ENCODE results near the gene ABCB9. TPM values are rescaled to one million over a fixed set of nuclear protein-coding genes. Genes with fewer than 3 reads are reported as not detected.
A peak's percentile ranks its signal among the peaks of the same experiment; 100 is the strongest.
"Not testable (repeated sequence)": the region's sequence is repeated elsewhere in the genome, so short reads cannot be mapped to it uniquely, and the experiment has no call there.

Gene ABCB9
- 10 to 100 TPM in 3 of 6 experiments, 1 to 10 TPM in 3; 9.2 to 11.1 (median 10.0) TPM for total RNA-seq (2021; fragmentation: NEBNext Ultra II Directional; extraction: Animal tissue kit (Norgen Biotek cat#: 25700))
- long read RNA-seq, partial matches to known transcripts, result 1 of 4 reads
- long read RNA-seq, other reads (novel, unspliced or antisense), result 2 of 4 reads

DNA sequence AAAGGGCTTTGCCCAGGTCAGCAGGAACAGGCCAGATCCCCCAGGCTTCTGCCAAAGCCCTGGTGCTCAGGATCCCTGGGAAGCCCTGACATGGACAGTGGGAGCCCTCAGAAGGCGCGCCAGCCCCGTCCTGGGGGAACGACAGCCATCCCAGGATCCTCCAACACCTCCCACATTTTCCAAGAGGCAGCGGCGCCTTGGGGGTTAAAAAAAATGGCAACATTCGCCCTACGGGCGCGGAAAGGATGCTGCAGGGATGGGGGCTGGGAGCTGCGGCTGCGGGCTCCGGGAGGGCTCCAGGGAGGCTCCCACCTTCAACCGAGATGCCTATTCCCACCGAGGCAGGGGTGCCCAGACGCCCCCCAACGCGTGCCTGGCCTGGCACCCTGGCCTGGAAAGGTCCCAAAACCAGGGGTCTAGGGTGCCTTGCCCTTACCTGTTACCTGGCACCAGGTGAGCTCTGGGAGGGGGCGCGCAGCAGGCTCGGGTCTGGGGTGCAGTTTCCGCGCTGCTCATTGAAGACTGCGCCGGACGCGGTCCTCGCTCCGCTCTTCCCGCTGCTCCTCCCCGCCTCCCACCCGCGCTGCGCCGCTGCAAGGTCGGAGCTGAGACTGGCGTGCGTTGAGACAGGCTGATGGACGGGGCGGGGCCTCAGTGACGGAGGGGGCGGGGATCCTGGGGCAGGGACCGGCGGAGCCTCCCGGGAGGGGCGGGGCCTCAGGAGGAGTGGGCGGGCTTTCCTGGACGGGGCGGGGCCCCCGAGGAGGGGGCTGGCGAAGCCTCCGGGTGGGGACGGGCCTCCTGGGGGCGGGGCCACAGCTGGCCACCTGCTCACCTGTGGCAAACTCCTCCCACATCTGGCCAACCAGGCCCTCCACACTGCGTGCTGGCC, at the start of gene ABCB9:
TSS of gene ABCB9 (minus strand) at position 613 of the 892 bp plus-strand sequence. CDS start 6,228 bp downstream, outside the sequence.
- Mint-ChIP-seq H3K4me1 (ENCODE audit: low read depth) (peaks cover 14% of the 10 kb centered on the region), H3K27me3 (ENCODE audit: insufficient read depth) (no peaks in the 10 kb centered on the region; the same call in 1 of the 2 replicates), H3K36me3 (ENCODE audit: low read depth) (no peaks in the 10 kb centered on the region), H3K27ac (no peak within 1 kb of the TSS), H3K9me3 (no peaks in the 10 kb centered on the region), H3K4me3 (peak within 1 kb of the TSS; percentile 82)
- TF ChIP-seq, protein P1, sequence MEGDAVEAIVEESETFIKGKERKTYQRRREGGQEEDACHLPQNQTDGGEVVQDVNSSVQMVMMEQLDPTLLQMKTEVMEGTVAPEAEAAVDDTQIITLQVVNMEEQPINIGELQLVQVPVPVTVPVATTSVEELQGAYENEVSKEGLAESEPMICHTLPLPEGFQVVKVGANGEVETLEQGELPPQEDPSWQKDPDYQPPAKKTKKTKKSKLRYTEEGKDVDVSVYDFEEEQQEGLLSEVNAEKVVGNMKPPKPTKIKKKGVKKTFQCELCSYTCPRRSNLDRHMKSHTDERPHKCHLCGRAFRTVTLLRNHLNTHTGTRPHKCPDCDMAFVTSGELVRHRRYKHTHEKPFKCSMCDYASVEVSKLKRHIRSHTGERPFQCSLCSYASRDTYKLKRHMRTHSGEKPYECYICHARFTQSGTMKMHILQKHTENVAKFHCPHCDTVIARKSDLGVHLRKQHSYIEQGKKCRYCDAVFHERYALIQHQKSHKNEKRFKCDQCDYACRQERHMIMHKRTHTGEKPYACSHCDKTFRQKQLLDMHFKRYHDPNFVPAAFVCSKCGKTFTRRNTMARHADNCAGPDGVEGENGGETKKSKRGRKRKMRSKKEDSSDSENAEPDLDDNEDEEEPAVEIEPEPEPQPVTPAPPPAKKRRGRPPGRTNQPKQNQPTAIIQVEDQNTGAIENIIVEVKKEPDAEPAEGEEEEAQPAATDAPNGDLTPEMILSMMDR (IDR thresholded peaks at IDR 0.05), result no peak
- DNase-seq, result peak; percentile 78

- not testable (repeated sequence) for H3K27ac Mint-ChIP-seq; H3K4me3 Mint-ChIP-seq; H3K36me3 Mint-ChIP-seq (ENCODE audit: low read depth); DNase-seq; H3K4me1 Mint-ChIP-seq (ENCODE audit: low read depth); H3K9me3 Mint-ChIP-seq
- peaks cover 18% of the 10 kb centered on the region for H3K27me3 Mint-ChIP-seq (ENCODE audit: insufficient read depth)
Measured at GRCh38 chr12:123014473-123014872, 48.2 kb upstream of the ABCB9 start.

- Mint-ChIP-seq H3K9me3 (no peaks in the 10 kb centered on the region), H3K36me3 (ENCODE audit: low read depth) (no peaks in the 10 kb centered on the region), H3K4me3 (no peak overlapping the region), H3K27me3 (ENCODE audit: insufficient read depth) (peaks cover 17% of the 10 kb centered on the region), H3K4me1 (ENCODE audit: low read depth) (no peaks in the 10 kb centered on the region), H3K27ac (no peak overlapping the region)
- no peak for DNase-seq
- TF ChIP-seq, protein P1 (IDR thresholded peaks at IDR 0.05), result no peak
Measured at GRCh38 chr12:123013185-123014095, 47.2 kb upstream of the ABCB9 start.

DNA sequence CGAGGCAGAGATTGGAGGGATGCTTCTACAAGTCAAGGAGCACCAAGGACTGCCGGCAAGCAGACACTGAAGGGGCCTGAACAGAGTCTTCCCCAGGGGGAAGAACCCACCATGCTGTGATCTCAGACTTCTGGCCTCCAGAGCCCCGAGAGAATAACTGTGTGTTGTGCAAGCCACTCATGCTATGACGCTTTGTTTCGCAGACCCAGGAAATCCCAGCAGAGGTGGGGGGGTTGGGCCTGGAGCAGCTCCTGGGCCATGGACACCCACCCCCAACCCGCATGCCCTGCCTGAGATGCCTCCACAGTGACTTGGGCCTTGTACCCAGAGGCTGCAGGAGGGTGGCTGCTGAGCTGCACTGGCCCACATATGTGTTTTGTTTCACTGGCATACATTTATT, 45.4 kb upstream of the ABCB9 start:
- Mint-ChIP-seq H3K36me3 (ENCODE audit: low read depth) (no peaks in the 10 kb centered on the region), H3K9me3 (no peaks in the 10 kb centered on the region), H3K4me3 (no peak overlapping the region), H3K27me3 (ENCODE audit: insufficient read depth) (peaks cover 17% of the 10 kb centered on the region), H3K4me1 (ENCODE audit: low read depth) (peaks cover 9% of the 10 kb centered on the region), H3K27ac (no peak overlapping the region)
- TF ChIP-seq, protein P1 (IDR thresholded peaks at IDR 0.05), result no peak
- DNase-seq, result no peak

DNA sequence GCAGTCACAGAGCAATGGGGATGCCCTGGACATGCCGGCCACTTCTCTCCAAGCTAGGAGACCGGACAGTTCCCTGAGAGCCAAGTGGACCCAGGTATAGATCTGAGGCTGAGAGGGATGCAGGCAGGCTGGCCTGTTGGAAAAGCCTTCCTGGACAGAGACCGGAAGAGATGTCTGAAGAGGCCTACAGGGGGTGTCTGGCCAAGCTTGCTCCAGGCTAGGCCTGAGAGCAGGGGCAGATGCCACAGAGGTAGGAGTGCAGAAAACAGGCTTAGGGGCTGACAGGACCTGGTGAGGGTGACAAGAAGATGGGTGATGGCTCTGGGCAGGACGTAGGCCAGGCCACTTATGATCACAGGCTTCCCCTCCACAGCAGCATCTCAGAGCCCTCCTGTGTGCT, 44.4 kb upstream of the ABCB9 start:
- Mint-ChIP-seq H3K4me3 (no peak overlapping the region), H3K27me3 (ENCODE audit: insufficient read depth) (peaks cover 17% of the 10 kb centered on the region), H3K4me1 (ENCODE audit: low read depth) (peaks cover 12% of the 10 kb centered on the region), H3K27ac (no peak overlapping the region), H3K36me3 (ENCODE audit: low read depth) (no peaks in the 10 kb centered on the region), H3K9me3 (no peaks in the 10 kb centered on the region)
- TF ChIP-seq, protein P1 (IDR thresholded peaks at IDR 0.05), result no peak
- no peak for DNase-seq

Measured in HFFc6 (cell line).